ENCODE results near the gene NAT16. TPM values are rescaled to one million over a fixed set of nuclear protein-coding genes. Genes with fewer than 3 reads are reported as not detected.

NAT16 gene
- total RNA-seq, 2 experiments from 2014 or later = not detected

- Mint-ChIP-seq H3K27me3 (peaks cover 82% of the 10 kb centered on the region), H3K4me3 (no peak overlapping the region), H3K9me3 (no peaks in the 10 kb centered on the region), H3K27ac (no peak overlapping the region), H3K36me3 (ENCODE audit: low read depth) (no peaks in the 10 kb centered on the region), H3K4me1 (ENCODE audit: low read depth) (peaks cover 63% of the 10 kb centered on the region)
- peaks cover 0 to 47% of the 10 kb centered on the region in 2 experiments for H3K9me3 ChIP-seq (ENCODE audit: control insufficient read depth in 1 of 2, insufficient read depth in 1 of 2, low read length in 2 of 2)
- ChIA-PET CTCF (no interaction called here), POLR2A (interaction anchor here (0.7 kb wide), 1 partner anchor 9 kb away, joined by 4 read pairs; no protein-coding TSS in a partner anchor)
- TF ChIP-seq CTCF (IDR thresholded peaks at IDR 0.05) = no peak
- H3K27me3 ChIP-seq (ENCODE audit: control insufficient read depth in 1 of 2, insufficient read depth in 2 of 2, low read length in 2 of 2) = peaks cover 86 to 94% of the 10 kb centered on the region in 2 experiments
- H3K4me1 ChIP-seq (ENCODE audit: insufficient read depth, low read length) = peaks cover 75% of the 10 kb centered on the region
- no peak for DNase-seq
- no peak for ATAC-seq (ENCODE audit: poor library complexity)
- no peak overlapping the region for H3K27ac ChIP-seq (ENCODE audit: low read depth in 1 of 2, low read length in 2 of 2)
- intact Hi-C loops (cut with DNase I, micrococcal nuclease) = loop anchor here (2.0 to 5.0 kb wide), 4 partner anchors 15 to 281 kb away; partner anchors contain the start of gene UFSP1 (in 1 of the 2)
- H3K4me3 ChIP-seq (ENCODE audit: low read length) = no peak overlapping the region
- H3K36me3 ChIP-seq (ENCODE audit: insufficient read depth, low read length) = no peaks in the 10 kb centered on the region
Observed at GRCh38 chr7:101167645-101168411, 12.3 kb downstream of the NAT16 start.

GRCh38 chr7:101166909-101167644 lies 13.0 kb downstream of the NAT16 start:
- H3K9me3 ChIP-seq (ENCODE audit: control insufficient read depth in 1 of 2, insufficient read depth in 1 of 2, low read length in 2 of 2) = peaks cover 0 to 46% of the 10 kb centered on the region in 2 experiments
- no peaks in the 10 kb centered on the region for H3K36me3 ChIP-seq (ENCODE audit: insufficient read depth, low read length)
- Mint-ChIP-seq H3K27me3 (peaks cover 84% of the 10 kb centered on the region), H3K27ac (no peak overlapping the region), H3K4me1 (ENCODE audit: low read depth) (peaks cover 60% of the 10 kb centered on the region), H3K9me3 (no peaks in the 10 kb centered on the region), H3K4me3 (no peak overlapping the region), H3K36me3 (ENCODE audit: low read depth) (no peaks in the 10 kb centered on the region)
- ChIA-PET POLR2A (interaction anchor here (1.8 kb wide), 1 partner anchor 51 kb away, joined by 7 read pairs; the partner anchor contains the start of genes PLOD3 and ZNHIT1), CTCF (no interaction called here)
- no peak overlapping the region for H3K4me3 ChIP-seq (ENCODE audit: low read length)
- DNase-seq = peak in 1 of 14 experiments; percentile 33
- peaks cover 75% of the 10 kb centered on the region for H3K4me1 ChIP-seq (ENCODE audit: insufficient read depth, low read length)
- TF ChIP-seq CTCF (IDR thresholded peaks at IDR 0.05) = no peak
- intact Hi-C loops (cut with DNase I, micrococcal nuclease) = loop anchor here in 1 of 2 experiments (2.0 to 5.0 kb wide), 3 partner anchors 14 to 280 kb away; partner anchors contain the start of gene UFSP1
- no peak overlapping the region for H3K27ac ChIP-seq (ENCODE audit: low read depth in 1 of 2, low read length in 2 of 2)
- ATAC-seq (ENCODE audit: poor library complexity) = no peak
- peaks cover 85 to 94% of the 10 kb centered on the region in 2 experiments for H3K27me3 ChIP-seq (ENCODE audit: control insufficient read depth in 1 of 2, insufficient read depth in 2 of 2, low read length in 2 of 2)

GRCh38 chr7:101166648-101166908 lies 13.5 kb downstream of the NAT16 start:
- Mint-ChIP-seq H3K4me1 (ENCODE audit: low read depth) (peaks cover 55% of the 10 kb centered on the region), H3K36me3 (ENCODE audit: low read depth) (no peaks in the 10 kb centered on the region), H3K9me3 (no peaks in the 10 kb centered on the region), H3K27me3 (peaks cover 82% of the 10 kb centered on the region), H3K4me3 (no peak overlapping the region), H3K27ac (no peak overlapping the region)
- DNase-seq (no peak), ATAC-seq (ENCODE audit: poor library complexity) (no peak)
- H3K27me3 ChIP-seq (ENCODE audit: control insufficient read depth in 1 of 2, insufficient read depth in 2 of 2, low read length in 2 of 2) = peaks cover 85 to 93% of the 10 kb centered on the region in 2 experiments
- peaks cover 70% of the 10 kb centered on the region for H3K4me1 ChIP-seq (ENCODE audit: insufficient read depth, low read length)
- TF ChIP-seq CTCF (IDR thresholded peaks at IDR 0.05) = no peak
- no peak overlapping the region for H3K4me3 ChIP-seq (ENCODE audit: low read length)
- no peak overlapping the region for H3K27ac ChIP-seq (ENCODE audit: low read depth in 1 of 2, low read length in 2 of 2)
- ChIA-PET CTCF (no interaction called here), POLR2A (interaction anchor here (1.8 kb wide), 1 partner anchor 51 kb away, joined by 7 read pairs; the partner anchor contains the start of genes PLOD3 and ZNHIT1)
- intact Hi-C loops (cut with DNase I, micrococcal nuclease) = loop anchor here in 1 of 2 experiments (2.0 to 5.0 kb wide), 3 partner anchors 14 to 279 kb away; partner anchors contain the start of gene UFSP1
- no peaks in the 10 kb centered on the region for H3K36me3 ChIP-seq (ENCODE audit: insufficient read depth, low read length)
- H3K9me3 ChIP-seq (ENCODE audit: control insufficient read depth in 1 of 2, insufficient read depth in 1 of 2, low read length in 2 of 2) = peaks cover 0 to 41% of the 10 kb centered on the region in 2 experiments

Measured in CD4-positive, alpha-beta T cell (primary cell).